UCSD-AML1 (cell line): Measurements from ENCODE around the gene MOCOS.
"Not testable (repeated sequence)": the region's sequence is repeated elsewhere in the genome, so short reads cannot be mapped to it uniquely, and the experiment has no call there.

Experiments
- DNase-seq: peaks from one replicate; lab custom pipeline; 2025; ENCODE audit not compliant: unreplicated experiment; lab: John Stamatoyannopoulos, UW

MOCOS gene

GRCh38 chr18:36187193-36187825, at the start of gene MOCOS:
MOCOS (plus strand) TSS chr18:36187497; CDS start chr18:36187540, 43 bp downstream.
- peak; percentile 42 for DNase-seq

- DNase-seq = no peak
Measured at GRCh38 chr18:36139245-36139644, 48.1 kb upstream of the MOCOS start.

- no peak for DNase-seq
Measured at GRCh38 chr18:36141576-36141975, 45.7 kb upstream of the MOCOS start.

GRCh38 chr18:36142751-36143150, 44.5 kb upstream of the MOCOS start:
- no peak for DNase-seq

GRCh38 chr18:36143391-36143790, 43.9 kb upstream of the MOCOS start:
- DNase-seq = no peak

- DNase-seq = no peak
Measured at GRCh38 chr18:36149514-36150289, 37.6 kb upstream of the MOCOS start.

- DNase-seq = no peak
Measured at GRCh38 chr18:36152781-36153180, 34.5 kb upstream of the MOCOS start.

- DNase-seq = no peak
Measured at GRCh38 chr18:36153203-36153602, 34.1 kb upstream of the MOCOS start.

- no peak for DNase-seq
Measured at GRCh38 chr18:36153771-36154170, 33.5 kb upstream of the MOCOS start.

GRCh38 chr18:36155851-36156757, 31.2 kb upstream of the MOCOS start:
- no peak for DNase-seq

GRCh38 chr18:36157441-36157840, 29.9 kb upstream of the MOCOS start:
- DNase-seq = no peak

GRCh38 chr18:36158266-36158867, 28.9 kb upstream of the MOCOS start:
- no peak for DNase-seq

GRCh38 chr18:36160959-36161371, 26.3 kb upstream of the MOCOS start:
- no peak for DNase-seq

GRCh38 chr18:36162981-36163380, 24.3 kb upstream of the MOCOS start:
- no peak for DNase-seq

GRCh38 chr18:36167692-36168218, 19.5 kb upstream of the MOCOS start:
- DNase-seq = no peak

- not testable (repeated sequence) for DNase-seq
Measured at GRCh38 chr18:36168296-36168695, 19.0 kb upstream of the MOCOS start.

- DNase-seq = no peak
Measured at GRCh38 chr18:36169938-36170337, 17.4 kb upstream of the MOCOS start.

- no peak for DNase-seq
Measured at GRCh38 chr18:36175481-36175880, 11.8 kb upstream of the MOCOS start.

- DNase-seq = no peak
Measured at GRCh38 chr18:36176177-36176584, 11.1 kb upstream of the MOCOS start.

GRCh38 chr18:36176711-36177110, 10.6 kb upstream of the MOCOS start:
- DNase-seq = no peak

GRCh38 chr18:36177913-36178312, 9.4 kb upstream of the MOCOS start:
- no peak for DNase-seq
